Measurements from ENCODE around the gene IL17A.
"Not testable (repeated sequence)": the region's sequence is repeated elsewhere in the genome, so short reads cannot be mapped to it uniquely, and the experiment has no call there.

The IL17A gene

GRCh38 chr6:52164319-52165094 lies 21.7 kb upstream of the IL17A start:
- DNase-seq, result peak; percentile 86

GRCh38 chr6:52167267-52167666 lies 18.9 kb upstream of the IL17A start:
- DNase-seq, result no peak

DNA sequence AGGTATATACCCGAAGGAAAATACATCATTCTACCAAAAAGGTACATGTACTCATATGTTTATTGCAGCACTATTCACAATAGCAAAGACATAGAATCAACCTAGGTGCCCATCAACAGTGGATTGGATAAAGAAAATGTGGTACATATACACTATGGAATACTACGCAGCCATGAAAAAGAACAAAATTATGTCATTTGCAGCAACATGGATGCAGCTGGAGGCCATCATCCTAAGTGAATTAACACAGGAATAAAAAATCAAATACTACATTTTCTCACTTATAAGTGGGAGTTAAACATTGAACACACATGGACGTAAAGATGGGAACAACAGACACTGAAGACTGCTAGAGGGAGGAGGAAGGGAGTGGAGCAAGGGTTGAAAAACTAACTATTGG lies 17.8 kb upstream of the IL17A start:
- not testable (repeated sequence) for DNase-seq

DNA sequence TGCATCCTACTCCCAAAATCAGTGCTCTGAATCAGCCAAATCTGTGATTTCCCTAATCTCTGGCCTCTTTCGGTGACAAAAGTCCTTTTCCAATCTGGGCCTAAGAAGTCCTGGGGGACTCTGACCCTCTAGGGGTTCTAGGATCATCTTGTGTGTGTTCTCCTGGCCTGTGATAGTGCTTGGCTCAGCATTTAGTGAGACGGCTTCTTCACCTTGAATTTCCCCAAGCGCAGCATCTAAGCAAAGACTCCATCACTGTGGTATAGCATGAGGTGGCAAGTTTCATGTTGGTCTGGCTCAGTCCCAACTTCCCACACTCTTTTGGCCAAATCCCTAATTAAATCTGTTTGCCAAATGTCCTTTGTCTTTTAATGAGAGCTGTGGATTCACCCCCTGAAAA lies 12.1 kb upstream of the IL17A start:
- DNase-seq, result no peak

DNA sequence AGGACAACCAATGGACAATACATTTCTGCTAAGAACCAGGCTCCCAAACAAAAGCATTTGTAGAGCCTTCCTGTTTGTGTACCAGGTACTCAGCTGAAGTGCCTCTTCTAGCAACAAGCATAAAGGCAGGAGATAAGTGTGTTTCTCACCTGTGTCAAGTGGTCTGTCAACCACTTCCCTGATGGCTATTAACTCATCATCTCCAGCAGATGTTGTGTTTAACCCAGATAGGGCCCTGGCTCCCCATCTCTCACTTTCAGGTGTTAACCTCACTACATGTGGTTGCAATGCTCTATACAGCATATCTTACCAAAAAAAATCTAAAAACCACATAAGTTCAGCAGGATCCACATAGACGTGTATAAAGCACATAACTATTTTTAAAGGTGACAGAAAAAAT lies 9.6 kb upstream of the IL17A start:
- peak; percentile 99 for DNase-seq

GRCh38 chr6:52177961-52178360 lies 8.2 kb upstream of the IL17A start:
- no peak for DNase-seq

- DNase-seq, result peak; percentile 25
Observed at GRCh38 chr6:52180787-52181558, 5.2 kb upstream of the IL17A start.

DNA sequence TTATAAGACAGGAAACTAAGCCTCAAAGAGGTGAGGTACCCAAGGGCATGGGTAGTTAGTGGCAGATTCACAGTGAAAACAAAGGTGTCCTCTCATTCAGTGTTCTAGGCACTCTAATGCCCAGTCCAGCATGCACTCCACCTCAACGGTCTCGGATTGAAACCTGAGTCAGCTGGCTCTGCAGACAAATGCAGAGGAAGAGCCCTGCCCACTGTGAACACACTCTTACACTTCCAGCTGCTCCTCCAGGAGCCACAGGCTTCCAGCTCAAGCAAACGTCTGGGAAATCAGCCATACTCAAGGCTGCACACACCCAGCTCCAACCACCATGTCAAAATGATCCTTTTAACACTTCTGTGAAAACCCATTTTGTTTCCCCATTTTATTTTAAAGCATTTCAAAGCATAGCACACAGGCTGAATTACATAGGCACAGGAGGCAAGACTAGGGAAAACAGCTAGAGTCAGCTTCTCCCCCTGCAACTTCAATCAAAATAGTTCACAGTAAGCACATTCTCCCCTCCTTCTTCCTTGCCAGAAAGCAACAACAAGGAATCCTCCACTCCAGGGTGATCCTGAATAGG lies 3.0 kb upstream of the IL17A start:
- peak; percentile 70 for DNase-seq

- no peak for DNase-seq
Observed at GRCh38 chr6:52186480-52186879, 305 bp downstream of the IL17A start.

- no peak for DNase-seq
Observed at GRCh38 chr6:52187098-52187497, 923 bp downstream of the IL17A start.

DNA sequence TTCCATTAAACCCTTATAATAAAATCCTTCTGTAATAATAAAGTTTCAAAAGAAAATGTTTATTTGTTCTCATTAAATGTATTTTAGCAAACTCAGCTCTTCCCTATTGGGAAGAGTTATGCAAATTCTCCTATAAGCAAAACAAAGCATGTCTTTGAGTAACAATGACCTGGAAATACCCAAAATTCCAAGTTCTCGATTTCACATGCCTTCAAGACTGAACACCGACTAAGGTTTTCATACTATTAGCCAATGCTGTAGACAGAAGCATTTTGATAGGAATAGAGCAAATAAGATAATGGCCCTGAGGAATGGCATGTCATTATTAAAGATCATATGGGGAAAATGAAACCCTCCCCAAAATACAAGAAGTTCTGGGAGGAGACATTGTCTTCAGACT lies 3.8 kb downstream of the IL17A start:
- no peak for DNase-seq

DNA sequence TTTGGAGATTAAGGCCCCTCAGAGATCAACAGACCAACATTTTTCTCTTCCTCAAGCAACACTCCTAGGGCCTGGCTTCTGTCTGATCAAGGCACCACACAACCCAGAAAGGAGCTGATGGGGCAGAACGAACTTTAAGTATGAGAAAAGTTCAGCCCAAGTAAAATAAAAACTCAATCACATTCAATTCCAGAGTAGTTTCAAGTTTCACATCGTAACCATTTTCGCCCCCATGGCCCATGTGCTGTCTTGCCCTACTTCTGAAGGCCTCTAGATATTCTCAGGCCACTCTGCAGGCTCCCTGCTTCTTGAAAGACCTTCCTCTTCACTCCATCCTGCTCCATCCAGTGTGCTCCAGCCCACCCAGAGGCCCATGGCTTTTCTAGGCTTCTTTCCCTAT lies 4.2 kb downstream of the IL17A start:
- DNase-seq, result no peak

- no peak for DNase-seq
Observed at GRCh38 chr6:52191824-52192223, 5.6 kb downstream of the IL17A start.

DNA sequence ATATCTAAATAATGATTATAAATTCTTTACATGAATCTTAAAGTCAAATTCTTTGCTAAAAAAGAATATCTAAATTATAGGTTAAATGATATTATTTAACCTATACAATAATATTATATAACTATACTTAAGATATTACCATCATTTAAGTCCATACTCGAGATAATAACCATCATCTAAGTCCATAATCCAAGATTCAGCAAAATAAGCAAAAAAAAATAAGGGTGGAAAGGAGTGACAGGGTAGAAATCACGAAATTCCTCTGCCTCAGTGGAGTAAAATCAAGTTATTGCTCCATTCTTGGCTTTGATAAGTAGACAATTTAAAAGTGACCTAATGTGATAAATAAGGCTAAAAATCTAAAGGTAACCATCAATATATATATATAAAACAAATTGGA lies 9.7 kb downstream of the IL17A start:
- no peak for DNase-seq

- peak; percentile 27 for DNase-seq
Observed at GRCh38 chr6:52200088-52200487, 13.9 kb downstream of the IL17A start.

- DNase-seq, result no peak
Observed at GRCh38 chr6:52201046-52201445, 14.9 kb downstream of the IL17A start.

GRCh38 chr6:52201493-52201892 lies 15.3 kb downstream of the IL17A start:
- DNase-seq, result no peak

- peak; percentile 25 for DNase-seq
Observed at GRCh38 chr6:52207066-52207465, 20.9 kb downstream of the IL17A start.

- DNase-seq, result no peak
Observed at GRCh38 chr6:52208612-52209011, 22.4 kb downstream of the IL17A start.

GRCh38 chr6:52209770-52210169 lies 23.6 kb downstream of the IL17A start:
- no peak for DNase-seq

DNA sequence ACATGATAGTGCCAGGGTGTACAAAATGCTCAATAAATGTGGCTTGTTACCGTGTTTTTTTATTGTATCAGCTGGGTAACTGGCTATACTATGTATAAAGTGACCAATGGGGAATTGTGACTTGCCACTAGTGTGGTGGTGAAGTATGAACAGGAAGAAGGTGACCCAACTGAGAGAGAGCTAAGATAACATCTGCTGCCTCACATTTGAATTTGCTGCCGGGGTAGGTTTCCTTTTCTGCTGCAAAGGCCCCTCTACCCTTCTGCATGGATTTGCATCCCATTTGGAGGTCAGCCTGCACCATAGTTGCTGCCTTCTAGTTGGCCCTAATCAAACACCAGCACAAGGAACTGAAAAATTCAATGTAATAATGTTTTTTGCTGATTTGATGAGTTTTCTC lies 24.1 kb downstream of the IL17A start:
- no peak for DNase-seq

GRCh38 chr6:52213127-52213526 lies 27.0 kb downstream of the IL17A start:
- DNase-seq, result peak; percentile 13

- DNase-seq, result no peak
Observed at GRCh38 chr6:52215787-52216186, 29.6 kb downstream of the IL17A start.

DNA sequence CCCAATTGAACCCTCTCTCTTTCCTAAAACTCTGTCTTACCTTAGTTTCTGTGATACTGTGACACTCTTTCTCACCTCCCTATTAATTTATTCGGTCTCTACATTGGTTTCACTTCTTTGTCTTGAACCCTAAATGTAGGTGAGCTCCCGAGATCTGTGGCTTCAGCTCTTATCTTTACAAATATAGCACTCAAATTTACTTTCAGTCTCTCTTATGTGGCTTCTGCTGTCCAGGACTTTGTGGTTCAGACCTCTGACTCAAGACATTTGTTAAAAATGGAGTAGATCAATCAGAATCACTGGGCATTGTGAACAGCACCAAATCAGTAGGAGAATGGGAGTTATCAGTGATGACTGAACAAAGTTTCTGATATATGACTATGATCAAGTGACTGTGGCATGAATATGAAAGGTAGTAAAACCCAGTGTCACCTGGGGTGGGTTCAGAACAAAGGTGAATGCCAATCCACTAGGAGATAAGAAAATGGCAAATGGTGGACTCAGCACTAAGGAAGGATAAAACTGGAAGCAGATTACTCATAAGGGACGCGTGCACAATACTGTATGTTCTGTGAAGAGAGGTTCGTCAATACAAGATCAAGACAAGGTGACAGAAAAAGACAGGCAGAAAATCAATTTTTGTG lies 30.9 kb downstream of the IL17A start:
- DNase-seq, result no peak

Measured in DMS53 (cell line).